CD8-positive, alpha-beta memory T cell (primary cell): ENCODE measurements around the gene SPATA17. TPM values are rescaled to one million over a fixed set of nuclear protein-coding genes. Genes with fewer than 3 reads are reported as not detected.
A peak's percentile ranks its signal among the peaks of the same experiment; 100 is the strongest.
"Not testable (repeated sequence)": the region's sequence is repeated elsewhere in the genome, so short reads cannot be mapped to it uniquely, and the experiment has no call there.

Experiments
- CTCF ChIA-PET: fragments of 350-600 bp; sonication (Branson Sonifier 250); formaldehyde crosslinking; loops from one replicate; lab custom pipeline; 2021; ENCODE audit warnings: antibody characterized with exemption; lab: Charles Lee
- POLR2A ChIA-PET: fragments of 350-600 bp; sonication (Branson Sonifier 250); formaldehyde crosslinking; loops from one replicate; lab custom pipeline; 2021; ENCODE audit warnings: antibody characterized with exemption; lab: Charles Lee
- DNase-seq, 5 donors: peaks; one replicate each; pipeline versions ENCODE4 v3.0.0 to v3.0.0-alpha.2; 2020 to 2022; ENCODE audit warnings: mixed read lengths in 1 of 5
- H3K27ac ChIP-seq: one replicate; pipeline ENCODE4 v1.7.0; 2013; ENCODE audit warnings: low read depth, mild to moderate bottlenecking, low read length, moderate library complexity
- H3K27me3 ChIP-seq: 2 replicates; pipeline ENCODE4 v1.7.0; 2013; ENCODE audit warnings: low read length, mild to moderate bottlenecking; ENCODE audit not compliant: insufficient read depth, poor library complexity, severe bottlenecking
- H3K36me3 ChIP-seq: 2 replicates; pipeline ENCODE4 v1.7.0; 2013; ENCODE audit warnings: mild to moderate bottlenecking, low read length, moderate library complexity; ENCODE audit not compliant: insufficient read depth
- H3K4me1 ChIP-seq: 2 replicates; pipeline ENCODE4 v1.7.0; 2013; ENCODE audit warnings: mild to moderate bottlenecking, low read length, moderate library complexity; ENCODE audit not compliant: insufficient read depth
- H3K4me3 ChIP-seq: 2 replicates; pipeline ENCODE4 v1.7.0; 2013; ENCODE audit warnings: mild to moderate bottlenecking, low read length
- H3K9me3 ChIP-seq: 2 replicates; pipeline ENCODE4 v1.7.0; 2013; ENCODE audit warnings: mild to moderate bottlenecking, low read length
- H3K27ac Mint-ChIP-seq, 8 donors: one replicate each; pipeline ENCODE4 v1.8.0; 2020 to 2021; ENCODE audit warnings: mixed read lengths in 8 of 8, mild to moderate bottlenecking in 6 of 8, inconsistent platforms in 3 of 8, moderate library complexity in 3 of 8
- H3K27me3 Mint-ChIP-seq, 2 donors: one replicate each; pipeline ENCODE4 v1.8.0; 2020 to 2021; ENCODE audit warnings: mixed read lengths in 2 of 2, mild to moderate bottlenecking in 1 of 2, moderate library complexity in 1 of 2
- H3K36me3 Mint-ChIP-seq, 3 donors: one replicate each; pipeline ENCODE4 v1.8.0; 2020 to 2021; ENCODE audit warnings: mixed read lengths in 3 of 3, inconsistent platforms in 1 of 3, mild to moderate bottlenecking in 1 of 3
- H3K4me1 Mint-ChIP-seq, 3 donors: one replicate each; pipeline ENCODE4 v1.8.0; 2020 to 2021; ENCODE audit warnings: mixed read lengths in 3 of 3, inconsistent platforms in 1 of 3, mild to moderate bottlenecking in 1 of 3
- H3K4me3 Mint-ChIP-seq, 7 donors: one replicate each; pipeline ENCODE4 v1.8.0; 2020 to 2021; ENCODE audit warnings: mixed read lengths in 7 of 7, mild to moderate bottlenecking in 6 of 7, moderate library complexity in 4 of 7, inconsistent platforms in 2 of 7
- H3K9me3 Mint-ChIP-seq, 5 donors: one replicate each; pipeline ENCODE4 v1.8.0; 2020 to 2022; ENCODE audit warnings: mixed read lengths in 5 of 5, mild to moderate bottlenecking in 3 of 5, moderate library complexity in 2 of 5, inconsistent platforms in 1 of 5
- polyA plus RNA-seq: library from polyadenylated mRNA; unstranded; fragments of 300-500 nt; fragmentation: Illumina TruSeq; gene quantifications from one replicate; pipeline ENCODE4 v1.2.3, GENCODE V29; 2021
- total RNA-seq, 2 experiments: library from RNA; stranded (reverse); gene quantifications; one replicate each; pipeline ENCODE4 v1.2.3, GENCODE V29; 2021

The SPATA17 gene
- total RNA-seq (under 1 TPM in 1 of 2 experiments, not detected in 1; 0.33 TPM), polyA plus RNA-seq (not detected)

GRCh38 chr1:217630711-217631591 lies at the start of gene SPATA17, which contains the start of gene GPATCH2:
SPATA17 (plus strand) TSS chr1:217631344; CDS start chr1:217631379, 35 bp downstream.
GPATCH2 (minus strand) TSS chr1:217631090; CDS start chr1:217630971, 119 bp downstream.
- Mint-ChIP-seq H3K27me3 (peaks cover 0 to 15% of the 10 kb centered on the region in 2 donors), H3K4me3 (peak within 1 kb of the TSS; percentile 94 to 98 (median 96)), H3K36me3 (peaks cover 0 to 9% (median 0%) of the 10 kb centered on the region in 3 donors), H3K27ac (peak within 1 kb of the TSS; percentile 98 to 100 (median 99)), H3K9me3 (no peaks in the 10 kb centered on the region), H3K4me1 (peaks cover 46 to 62% (median 58%) of the 10 kb centered on the region in 3 donors)
- CTCF ChIA-PET, result interaction anchor here (0.7 to 1.3 kb wide), 2 partner anchors 9 to 10 kb away, joined by 3 read pairs; no protein-coding TSS in a partner anchor
- H3K9me3 ChIP-seq, result no peaks in the 10 kb centered on the region
- peak within 1 kb of the TSS; percentile 93 for H3K27ac ChIP-seq
- POLR2A ChIA-PET, result interaction anchor here (0.6 to 1.2 kb wide), 3 partner anchors 9 to 654 kb away, joined by 3 to 7 read pairs (median 5); partner anchors contain the start of gene RRP15
- H3K4me1 ChIP-seq, result peaks cover 17% of the 10 kb centered on the region
- peak within 1 kb of the TSS; percentile 67 for H3K4me3 ChIP-seq
- H3K27me3 ChIP-seq, result no peaks in the 10 kb centered on the region
- H3K36me3 ChIP-seq, result no peaks in the 10 kb centered on the region
- DNase-seq, result peak; percentile 64 to 88 (median 87)

DNA sequence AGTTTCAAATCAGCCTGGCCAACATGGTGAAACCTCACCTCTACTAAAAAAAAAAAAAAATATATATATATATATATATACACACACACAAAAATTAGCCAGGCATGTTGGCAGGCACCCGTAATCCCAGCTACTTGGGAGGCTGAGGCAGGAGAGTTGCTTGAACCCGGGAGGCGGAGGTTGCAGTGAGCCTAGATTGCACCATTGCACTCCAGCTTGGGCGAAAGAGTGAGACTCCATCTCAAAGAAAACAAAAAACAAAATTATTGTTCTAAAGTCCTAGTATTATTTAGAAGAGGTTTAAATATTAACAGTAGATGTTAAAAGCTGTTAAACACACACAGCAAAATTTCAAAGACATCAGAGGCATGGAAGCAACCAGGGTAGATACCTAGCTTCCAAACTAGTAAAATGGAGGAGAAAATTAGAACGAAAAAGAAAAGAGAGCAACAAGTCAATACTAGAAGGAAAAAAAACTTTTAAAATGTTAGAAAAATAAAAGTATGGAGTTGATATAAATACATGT lies 46.8 kb upstream of the SPATA17 start:
- H3K4me1 Mint-ChIP-seq, H3K4me3 ChIP-seq, H3K9me3 ChIP-seq, H3K9me3 Mint-ChIP-seq, H3K27me3 ChIP-seq, DNase-seq, CTCF ChIA-PET, H3K27me3 Mint-ChIP-seq, H3K4me1 ChIP-seq, H3K36me3 ChIP-seq, H3K4me3 Mint-ChIP-seq, POLR2A ChIA-PET, H3K27ac ChIP-seq: not testable (repeated sequence)
- peak overlapping the region in 2 of 8 donors; percentile 64 to 69 for H3K27ac Mint-ChIP-seq
- H3K36me3 Mint-ChIP-seq, result peaks cover 4 to 17% (median 10%) of the 10 kb centered on the region in 3 donors

DNA sequence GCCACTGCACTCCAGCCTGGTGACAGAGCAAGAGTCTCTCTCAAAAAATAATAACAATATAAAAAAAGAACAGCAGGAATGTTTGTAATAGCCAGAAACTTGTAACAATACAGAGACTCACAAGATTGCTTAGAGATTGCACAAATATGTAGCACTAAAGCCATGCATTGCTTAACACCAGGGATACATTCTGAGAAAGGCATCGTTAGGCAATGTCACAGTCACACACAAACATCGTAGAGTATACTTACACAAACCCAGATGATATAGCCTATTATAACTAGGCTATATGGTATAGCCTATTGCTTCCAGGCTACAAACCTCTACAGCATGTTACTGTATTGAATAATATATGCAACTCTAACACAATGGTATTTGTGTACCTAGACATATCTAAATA lies 45.6 kb upstream of the SPATA17 start:
- DNase-seq, result no peak

GRCh38 chr1:217586586-217586985 lies 44.6 kb upstream of the SPATA17 start:
- Histone ChIP-seq H3K4me1 (no peaks in the 10 kb centered on the region), H3K36me3 (no peaks in the 10 kb centered on the region), H3K27ac (no peak overlapping the region), H3K9me3 (no peaks in the 10 kb centered on the region), H3K27me3 (no peaks in the 10 kb centered on the region), H3K4me3 (no peak overlapping the region)
- no peak overlapping the region for H3K4me3 Mint-ChIP-seq
- H3K4me1 Mint-ChIP-seq, result no peaks in the 10 kb centered on the region
- ChIA-PET CTCF (no interaction called here), POLR2A (no interaction called here)
- H3K36me3 Mint-ChIP-seq, result peaks cover 3 to 11% (median 9%) of the 10 kb centered on the region in 3 donors
- peak overlapping the region in 1 of 8 donors; percentile 32 for H3K27ac Mint-ChIP-seq
- no peaks in the 10 kb centered on the region for H3K9me3 Mint-ChIP-seq
- H3K27me3 Mint-ChIP-seq, result no peaks in the 10 kb centered on the region
- no peak for DNase-seq

More for the DNA sequence above, 45.6 kb upstream of the SPATA17 start:
- H3K27ac ChIP-seq, result no peak overlapping the region
- no peaks in the 10 kb centered on the region for H3K27me3 ChIP-seq
- Mint-ChIP-seq H3K4me3 (no peak overlapping the region), H3K4me1 (no peaks in the 10 kb centered on the region), H3K9me3 (no peaks in the 10 kb centered on the region), H3K27ac (no peak overlapping the region), H3K36me3 (peaks cover 7 to 17% (median 10%) of the 10 kb centered on the region in 3 donors), H3K27me3 (no peaks in the 10 kb centered on the region)
- CTCF ChIA-PET, result no interaction called here
- H3K9me3 ChIP-seq, result no peaks in the 10 kb centered on the region
- H3K36me3 ChIP-seq, result no peaks in the 10 kb centered on the region
- no peaks in the 10 kb centered on the region for H3K4me1 ChIP-seq
- H3K4me3 ChIP-seq, result no peak overlapping the region
- POLR2A ChIA-PET, result no interaction called here

- H3K4me3 Mint-ChIP-seq, result no peak overlapping the region
- no peaks in the 10 kb centered on the region for H3K4me1 ChIP-seq
- H3K4me1 Mint-ChIP-seq, result no peaks in the 10 kb centered on the region
- H3K4me3 ChIP-seq, result no peak overlapping the region
- no peak overlapping the region for H3K27ac ChIP-seq
- no peaks in the 10 kb centered on the region for H3K9me3 Mint-ChIP-seq
- H3K27ac Mint-ChIP-seq, result no peak overlapping the region
- H3K9me3 ChIP-seq, result no peaks in the 10 kb centered on the region
- POLR2A ChIA-PET, result no interaction called here
- peaks cover 3 to 6% (median 4%) of the 10 kb centered on the region in 3 donors for H3K36me3 Mint-ChIP-seq
- H3K27me3 ChIP-seq, result no peaks in the 10 kb centered on the region
- H3K27me3 Mint-ChIP-seq, result no peaks in the 10 kb centered on the region
- no peaks in the 10 kb centered on the region for H3K36me3 ChIP-seq
- CTCF ChIA-PET, result no interaction called here
- no peak for DNase-seq
Observed at GRCh38 chr1:217590598-217590997, 40.5 kb upstream of the SPATA17 start.

DNA sequence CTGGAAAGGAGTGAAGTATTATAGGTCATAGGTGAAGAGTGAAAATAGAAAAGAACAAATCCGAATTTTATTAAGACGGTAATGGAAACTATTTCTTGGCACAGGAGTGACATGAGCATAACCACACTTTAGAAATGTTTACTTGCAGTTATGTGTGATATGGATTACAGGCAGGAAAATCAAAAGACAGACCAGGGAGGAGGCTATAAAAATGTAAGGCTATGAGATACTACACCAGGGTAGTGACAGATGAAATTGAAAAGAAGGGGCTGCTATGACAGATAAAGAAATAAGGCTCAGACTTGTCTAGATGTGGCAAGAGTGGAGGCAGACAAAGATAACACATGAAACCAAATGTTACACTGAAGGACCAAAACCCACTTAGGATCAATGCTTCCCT lies 32.0 kb upstream of the SPATA17 start:
- Mint-ChIP-seq H3K4me1 (peaks cover 0 to 2% (median 0%) of the 10 kb centered on the region in 3 donors), H3K36me3 (peaks cover 0 to 28% (median 10%) of the 10 kb centered on the region in 3 donors), H3K4me3 (no peak overlapping the region), H3K9me3 (no peaks in the 10 kb centered on the region), H3K27me3 (no peaks in the 10 kb centered on the region), H3K27ac (peak overlapping the region in 1 of 8 donors; percentile 58)
- Histone ChIP-seq H3K4me1 (no peaks in the 10 kb centered on the region), H3K27me3 (no peaks in the 10 kb centered on the region), H3K36me3 (no peaks in the 10 kb centered on the region), H3K9me3 (no peaks in the 10 kb centered on the region), H3K27ac (no peak overlapping the region), H3K4me3 (no peak overlapping the region)
- CTCF ChIA-PET, result no interaction called here
- no peak for DNase-seq
- POLR2A ChIA-PET, result no interaction called here

DNA sequence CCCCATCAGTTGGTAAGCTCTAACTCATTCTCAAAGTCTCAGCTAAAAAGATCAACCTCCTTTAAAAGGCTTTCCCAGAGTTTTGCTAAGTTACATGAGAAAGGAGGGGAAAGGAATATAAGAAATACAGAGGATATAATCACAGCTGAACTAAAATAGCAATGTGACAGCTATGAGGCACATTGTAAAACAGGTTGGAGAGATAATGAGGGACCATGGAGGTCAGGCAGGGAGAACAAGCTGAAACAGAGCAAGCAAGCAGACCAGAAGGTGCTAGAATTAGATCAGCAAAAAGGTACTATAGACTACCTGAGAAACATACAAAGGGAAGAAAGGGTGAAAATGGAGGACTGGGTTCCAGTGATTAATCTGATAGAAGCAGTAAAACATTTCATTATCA lies 28.8 kb upstream of the SPATA17 start:
- CTCF ChIA-PET, result no interaction called here
- H3K4me1 ChIP-seq, result no peaks in the 10 kb centered on the region
- no peaks in the 10 kb centered on the region for H3K36me3 ChIP-seq
- H3K27me3 ChIP-seq, result no peaks in the 10 kb centered on the region
- POLR2A ChIA-PET, result no interaction called here
- peaks cover 0 to 2% (median 0%) of the 10 kb centered on the region in 3 donors for H3K4me1 Mint-ChIP-seq
- H3K27ac Mint-ChIP-seq, result peak overlapping the region in 1 of 8 donors; percentile 13
- H3K4me3 ChIP-seq, result no peak overlapping the region
- no peaks in the 10 kb centered on the region for H3K27me3 Mint-ChIP-seq
- H3K9me3 ChIP-seq, result no peaks in the 10 kb centered on the region
- no peak for DNase-seq
- H3K4me3 Mint-ChIP-seq, result no peak overlapping the region
- no peak overlapping the region for H3K27ac ChIP-seq
- H3K9me3 Mint-ChIP-seq, result no peaks in the 10 kb centered on the region
- peaks cover 6 to 33% (median 15%) of the 10 kb centered on the region in 3 donors for H3K36me3 Mint-ChIP-seq

DNA sequence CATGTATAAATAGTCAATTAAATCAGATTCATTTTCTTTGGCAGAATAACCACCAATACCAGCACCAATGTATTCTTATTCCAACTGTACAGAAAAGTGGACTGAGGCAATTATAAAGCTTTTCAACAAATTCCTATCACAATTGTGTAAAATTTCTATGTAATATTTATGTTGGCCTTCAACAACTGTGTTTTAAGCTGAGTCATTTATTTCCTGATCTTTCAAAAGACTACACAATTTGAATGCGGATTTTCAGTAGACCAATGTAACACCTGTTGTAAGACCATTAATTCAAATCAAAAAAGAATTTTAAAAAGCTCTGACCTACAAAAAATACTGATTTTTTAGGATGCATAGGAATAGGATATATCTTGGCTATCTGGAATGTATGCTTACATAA lies 25.8 kb upstream of the SPATA17 start:
- DNase-seq, result no peak
- Mint-ChIP-seq H3K27me3 (no peaks in the 10 kb centered on the region), H3K36me3 (peaks cover 17 to 40% (median 23%) of the 10 kb centered on the region in 3 donors), H3K4me3 (no peak overlapping the region), H3K4me1 (peaks cover 0 to 4% (median 2%) of the 10 kb centered on the region in 3 donors), H3K27ac (no peak overlapping the region), H3K9me3 (no peaks in the 10 kb centered on the region)
- H3K27ac ChIP-seq, result no peak overlapping the region
- H3K27me3 ChIP-seq, result no peaks in the 10 kb centered on the region
- ChIA-PET POLR2A (no interaction called here), CTCF (no interaction called here)
- H3K4me1 ChIP-seq, result no peaks in the 10 kb centered on the region
- no peak overlapping the region for H3K4me3 ChIP-seq
- H3K36me3 ChIP-seq, result no peaks in the 10 kb centered on the region
- H3K9me3 ChIP-seq, result no peaks in the 10 kb centered on the region
